ENCODE measurements around the gene ADPRH.
A peak's percentile ranks its signal among the peaks of the same experiment; 100 is the strongest.
"Not testable (repeated sequence)": the region's sequence is repeated elsewhere in the genome, so short reads cannot be mapped to it uniquely, and the experiment has no call there.

The ADPRH gene

DNA sequence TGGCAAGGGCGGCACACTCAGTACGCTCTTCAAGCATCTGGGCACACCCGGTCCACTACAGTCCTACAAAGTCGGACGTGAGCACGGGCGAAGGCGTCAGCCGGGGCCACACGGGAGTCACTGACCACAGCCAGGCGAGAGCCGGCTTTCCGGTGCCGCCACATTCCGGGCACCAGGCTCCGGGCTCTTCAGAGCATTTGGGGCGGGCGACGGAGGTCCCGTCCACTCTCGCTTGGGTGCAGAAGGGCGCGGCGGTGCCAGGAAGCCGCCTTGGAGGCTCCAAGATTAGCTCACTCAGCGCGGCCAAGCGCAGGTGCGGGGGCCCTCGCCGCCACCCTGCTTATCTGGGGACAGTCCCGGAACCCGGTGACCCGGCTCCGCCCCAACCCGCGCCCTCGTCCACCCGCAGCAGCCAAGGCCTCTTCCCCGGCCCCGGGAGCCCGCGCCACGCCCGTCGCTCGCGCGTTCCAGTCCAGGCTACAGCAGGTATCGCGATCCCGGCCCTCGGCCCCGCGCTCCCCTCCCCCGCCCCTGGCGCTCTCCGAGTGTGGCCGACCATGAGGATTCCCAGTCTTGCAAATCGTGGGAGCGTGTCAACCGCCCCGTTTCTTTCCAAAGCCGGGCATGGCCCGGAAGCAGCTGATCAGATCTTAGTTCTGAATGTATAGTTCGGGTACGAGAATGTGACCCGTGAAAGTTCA, at the start of gene ADPRH:
ADPRH (plus strand) TSS at position 127 of the 701 bp plus-strand sequence. CDS start 2,678 bp downstream, outside the sequence.
- peak; percentile 88 for DNase-seq

DNA sequence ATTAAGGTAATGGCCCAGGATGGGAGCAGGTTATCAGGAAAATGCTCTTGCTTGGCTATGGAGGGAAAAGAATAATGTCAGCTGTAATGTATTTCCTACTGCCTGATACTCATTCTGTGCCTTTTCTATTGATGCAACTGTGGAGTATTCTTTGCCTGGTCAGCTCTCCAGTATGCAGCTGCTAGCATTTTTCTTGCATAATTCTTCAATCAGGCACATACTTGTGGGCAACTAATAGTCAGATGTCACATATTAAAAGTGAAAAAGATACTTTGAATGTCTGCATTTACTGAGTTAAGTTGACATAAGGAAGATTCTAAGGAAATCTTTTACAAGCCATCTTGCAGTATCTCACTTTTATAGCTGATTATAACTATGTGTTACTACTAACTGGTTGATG, 49.4 kb upstream of the ADPRH start:
- DNase-seq = no peak

DNA sequence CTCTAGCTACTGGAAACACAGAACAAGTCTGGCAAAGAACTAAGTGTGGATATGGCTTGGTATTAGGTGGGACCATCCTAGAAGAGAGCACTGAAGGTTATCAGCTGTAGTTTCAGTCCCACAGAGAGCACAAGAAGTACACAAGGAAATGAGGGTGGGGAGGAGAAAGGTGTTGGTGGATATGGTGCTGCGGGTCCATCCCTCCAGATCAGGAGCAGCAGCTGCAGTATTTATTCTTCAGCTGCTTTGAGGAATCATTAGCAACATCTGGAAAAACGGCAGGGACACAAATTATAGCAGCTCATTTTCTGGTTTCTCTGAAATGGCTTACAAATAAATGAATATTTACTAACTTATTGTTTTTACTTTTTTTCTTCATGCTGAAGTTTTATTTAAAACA, 48.8 kb upstream of the ADPRH start:
- DNase-seq = no peak

DNA sequence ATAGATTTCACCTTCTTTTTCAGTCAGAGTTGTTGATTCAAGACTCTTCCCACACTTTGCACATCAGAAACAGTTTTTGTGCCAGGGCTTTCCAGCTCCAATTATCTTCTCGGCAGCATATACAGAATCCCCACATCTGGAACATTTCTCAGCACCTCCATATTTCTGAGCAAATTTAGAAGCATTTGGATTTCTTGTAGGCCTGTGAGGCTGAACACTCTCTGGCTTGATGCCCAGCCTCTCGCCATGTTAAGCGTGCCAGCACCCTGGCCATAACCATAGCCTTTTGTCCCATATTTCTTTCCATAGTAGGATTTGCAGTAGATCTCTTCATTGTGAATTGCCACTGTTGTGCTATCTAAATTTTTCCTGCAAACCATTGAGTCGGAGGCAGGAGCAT, 48.1 kb upstream of the ADPRH start:
- DNase-seq = no peak

DNA sequence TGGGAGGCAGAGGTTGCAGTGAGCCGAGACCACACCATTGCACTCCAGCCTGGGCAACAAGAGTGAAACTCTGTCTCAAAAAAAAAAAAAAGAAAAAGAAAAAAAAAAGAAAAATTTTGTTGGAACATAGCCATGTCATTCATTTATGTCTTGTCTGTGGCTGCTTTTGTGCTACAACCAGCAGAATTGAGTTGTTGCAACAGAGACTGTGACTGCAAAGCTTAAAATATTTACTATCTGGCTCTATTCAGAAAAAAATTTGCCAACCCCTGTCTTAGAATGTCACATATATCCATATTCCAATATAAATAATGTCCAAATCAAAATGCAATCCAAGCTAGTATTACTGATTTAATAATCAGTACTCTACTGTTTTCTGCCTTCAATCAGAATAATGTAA, 45.0 kb upstream of the ADPRH start:
- no peak for DNase-seq

DNA sequence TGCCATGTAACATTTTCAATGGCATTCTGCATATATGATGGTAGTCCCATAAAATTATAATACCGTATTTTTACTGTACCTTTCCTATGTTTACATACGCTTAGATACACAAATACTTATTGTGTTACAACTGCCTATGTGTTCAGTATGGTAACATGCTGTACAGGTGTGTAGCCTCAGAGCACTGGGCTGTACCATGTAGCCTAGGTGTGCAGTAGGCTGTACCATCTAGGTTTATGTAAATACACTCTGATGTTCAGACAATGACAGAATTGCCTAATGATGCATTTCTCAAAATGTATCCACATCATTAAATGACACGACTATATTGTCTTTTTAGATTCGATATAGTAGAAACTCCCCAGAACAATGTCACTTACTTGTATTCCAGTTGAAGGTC, 42.5 kb upstream of the ADPRH start:
- DNase-seq = no peak

DNA sequence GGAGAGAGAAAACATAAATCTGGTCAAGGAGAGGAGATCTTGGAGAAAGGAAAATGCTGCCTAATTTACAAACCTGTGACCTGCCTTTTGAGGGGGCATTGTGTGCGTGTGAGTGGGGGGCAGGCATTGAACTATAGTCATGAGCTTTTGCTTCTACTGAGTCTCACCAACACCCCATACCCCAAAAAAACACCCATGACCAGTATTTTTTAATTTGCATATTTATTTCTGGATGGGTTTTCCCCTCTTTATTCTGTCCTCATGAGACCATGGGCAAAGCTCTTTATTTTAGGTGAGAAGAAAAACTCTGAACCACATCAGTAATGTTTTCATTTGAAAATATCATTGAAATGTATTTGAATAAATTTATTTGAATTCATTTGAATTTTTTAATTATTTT, 40.5 kb upstream of the ADPRH start:
- DNase-seq = no peak

DNA sequence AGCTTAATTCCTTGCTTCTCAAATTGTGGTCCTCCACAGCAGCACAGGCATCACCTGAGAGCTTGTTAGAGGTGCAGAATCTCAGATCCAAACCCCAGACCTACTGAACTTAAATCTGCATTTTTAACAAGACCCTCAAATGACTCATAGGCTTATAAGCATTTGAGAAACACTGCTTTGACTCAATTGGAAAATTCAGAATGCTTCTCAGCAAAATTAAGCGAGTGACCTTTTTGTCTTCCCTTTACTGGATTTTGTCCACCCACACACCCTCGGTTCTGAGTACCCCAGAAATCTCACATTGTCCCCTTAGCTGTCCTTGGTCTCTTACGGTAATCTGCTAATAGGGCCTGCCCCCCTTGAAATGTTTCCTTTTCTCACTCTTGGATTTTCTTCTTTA, 37.7 kb upstream of the ADPRH start:
- no peak for DNase-seq

DNA sequence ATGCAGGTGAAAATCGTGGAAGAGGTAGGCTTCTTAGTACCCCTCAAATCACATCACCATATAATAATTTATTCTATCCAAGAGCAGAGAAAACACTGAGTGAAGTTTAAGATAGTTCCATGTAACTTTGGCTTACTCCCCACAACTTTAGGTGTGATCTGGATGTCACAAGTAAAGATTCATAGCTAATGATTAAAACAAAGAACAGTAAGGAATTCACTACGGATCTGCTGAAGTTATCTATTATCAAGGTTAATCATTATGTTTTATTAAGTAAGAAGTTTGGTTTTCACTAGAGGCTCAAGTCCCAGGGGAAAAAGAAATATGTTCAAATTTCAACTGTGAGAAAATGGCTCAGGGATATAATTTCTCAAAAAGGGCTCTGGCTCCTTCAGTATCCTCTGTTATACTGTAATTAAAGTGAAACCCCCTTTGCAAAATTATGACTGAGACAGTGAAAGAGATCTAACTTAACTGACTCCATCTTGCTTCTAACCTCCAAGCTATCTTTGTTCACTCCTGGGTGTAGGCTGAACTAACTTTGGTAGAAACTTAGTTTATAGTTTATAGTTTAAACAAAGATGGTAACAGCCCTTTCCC, 37.0 kb upstream of the ADPRH start:
- no peak for DNase-seq

DNA sequence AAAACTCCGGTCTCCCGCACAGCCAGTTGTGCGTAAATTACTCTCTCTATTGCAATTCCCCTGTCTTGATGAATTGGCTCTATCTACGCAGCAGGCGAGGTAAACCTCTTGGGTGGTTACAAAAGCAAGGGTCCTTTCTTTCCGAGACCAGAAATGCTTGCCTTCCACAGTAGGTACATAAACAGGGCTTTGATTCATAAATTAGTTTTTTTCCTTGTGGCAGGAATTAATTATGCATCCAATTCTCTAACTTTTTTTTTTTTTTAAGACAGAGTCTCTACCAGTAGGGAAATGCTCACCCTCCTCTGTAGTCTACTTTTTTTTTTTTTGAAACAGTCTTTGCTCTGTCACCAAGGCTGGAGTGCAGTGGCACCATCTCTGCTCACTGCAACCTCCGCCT, 36.1 kb upstream of the ADPRH start:
- DNase-seq = no peak

DNA sequence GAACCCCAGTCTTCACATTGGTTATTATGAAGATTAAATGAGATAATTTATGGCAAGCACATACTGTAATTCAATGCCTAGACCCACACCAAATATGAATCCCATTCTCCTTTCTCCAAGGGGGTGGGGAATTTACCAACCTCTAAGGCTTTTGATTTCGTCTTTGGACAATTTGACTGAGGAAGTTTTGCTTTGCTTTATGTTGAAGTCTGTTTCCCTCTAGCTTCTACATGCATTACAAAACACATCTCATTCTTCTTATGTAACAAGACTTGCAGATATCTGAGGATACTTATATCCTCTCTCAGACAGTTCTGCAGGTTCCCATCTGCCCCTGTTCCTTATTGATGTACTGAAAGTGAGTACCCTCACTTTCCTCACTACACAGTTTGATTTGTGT, 32.1 kb upstream of the ADPRH start:
- no peak for DNase-seq

DNA sequence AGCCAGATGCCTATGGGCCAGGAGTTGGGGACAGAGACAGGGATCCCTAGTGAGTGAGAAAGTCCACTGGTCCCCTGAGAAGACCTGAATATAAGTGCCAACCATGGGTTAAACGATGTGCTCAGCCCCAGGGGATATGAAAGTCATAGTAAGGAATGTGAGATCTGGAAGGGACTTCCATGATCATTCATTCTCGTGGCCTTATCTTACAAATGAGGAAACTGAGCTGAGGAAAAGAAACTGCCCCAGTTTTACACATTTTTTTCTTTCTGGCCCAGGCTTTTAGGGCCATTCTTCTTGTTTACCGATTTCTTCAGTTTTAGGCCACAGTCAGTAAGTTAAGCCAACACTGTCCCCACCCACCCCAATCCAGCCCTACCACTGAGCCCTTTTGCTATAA, 31.0 kb upstream of the ADPRH start:
- no peak for DNase-seq

DNA sequence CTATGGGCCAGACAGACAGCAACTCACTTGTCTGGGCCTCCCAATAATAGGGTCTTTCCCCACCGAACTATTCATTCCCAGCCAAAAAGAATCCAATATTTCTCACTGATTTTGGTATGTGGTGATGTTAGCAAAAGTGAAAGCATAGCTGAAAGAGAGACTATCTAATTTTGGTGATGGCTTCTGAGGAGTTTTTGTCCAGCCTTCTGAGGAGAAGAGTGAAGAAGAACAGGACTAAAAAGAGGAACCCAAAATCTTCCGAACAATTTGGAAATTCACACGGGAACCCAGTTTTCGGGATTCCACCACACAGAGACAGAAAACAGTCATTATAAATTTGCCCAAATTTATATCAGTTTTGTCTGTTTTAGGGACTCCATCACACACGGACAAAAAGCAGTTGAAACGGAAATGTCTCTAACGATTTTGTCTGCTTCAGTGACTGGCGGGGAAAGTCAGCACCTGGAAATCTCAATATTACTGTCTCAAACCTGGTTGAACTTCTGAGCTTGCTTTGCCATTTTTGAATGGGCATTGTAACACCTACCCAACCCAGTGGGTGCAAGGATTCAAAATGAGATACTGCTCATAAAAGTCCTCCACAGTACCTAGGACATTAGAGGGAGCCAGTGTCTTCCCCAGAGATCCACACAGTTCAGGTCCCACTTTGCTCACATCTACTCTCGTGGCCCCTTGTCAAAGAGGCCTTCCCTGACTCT, 28.9 kb upstream of the ADPRH start:
- DNase-seq = no peak

DNA sequence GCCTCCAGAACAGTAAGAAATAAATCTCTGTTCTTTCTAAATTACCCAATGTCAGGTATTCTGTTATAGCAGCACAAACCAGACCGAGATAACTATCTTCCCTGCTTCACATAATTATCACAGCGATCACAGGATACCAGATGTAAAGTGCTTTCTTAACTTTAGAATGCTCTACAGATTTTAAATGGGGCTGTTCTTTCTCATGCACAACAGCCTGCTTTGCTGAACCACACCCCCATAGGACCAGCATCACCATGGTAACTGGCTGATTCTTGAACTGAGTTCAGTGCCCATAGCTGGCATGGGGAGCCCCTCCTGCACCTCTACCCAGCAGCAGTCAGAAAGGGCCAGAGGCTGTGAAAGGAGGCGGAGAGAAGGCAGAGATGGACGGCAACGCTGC, 27.7 kb upstream of the ADPRH start:
- DNase-seq = no peak

DNA sequence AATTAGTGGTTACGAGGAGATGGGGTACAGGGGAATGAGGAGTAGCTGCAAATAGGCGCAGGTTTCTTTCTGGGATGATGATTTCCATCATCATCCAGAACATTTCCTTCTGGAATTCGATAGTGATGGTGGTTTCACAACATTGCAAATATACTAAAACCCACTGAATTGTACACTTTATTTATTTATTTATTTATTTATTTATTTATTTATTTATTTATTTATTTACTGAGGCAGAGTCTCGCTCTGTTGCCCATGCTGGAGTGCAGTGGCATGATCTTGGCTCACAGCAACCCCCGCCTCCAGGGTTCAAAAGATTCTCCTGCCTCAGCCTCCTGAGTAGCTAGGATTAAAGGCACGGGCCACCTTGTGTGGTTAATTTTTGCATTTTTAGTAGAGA, 26.4 kb upstream of the ADPRH start:
- not testable (repeated sequence) for DNase-seq

DNA sequence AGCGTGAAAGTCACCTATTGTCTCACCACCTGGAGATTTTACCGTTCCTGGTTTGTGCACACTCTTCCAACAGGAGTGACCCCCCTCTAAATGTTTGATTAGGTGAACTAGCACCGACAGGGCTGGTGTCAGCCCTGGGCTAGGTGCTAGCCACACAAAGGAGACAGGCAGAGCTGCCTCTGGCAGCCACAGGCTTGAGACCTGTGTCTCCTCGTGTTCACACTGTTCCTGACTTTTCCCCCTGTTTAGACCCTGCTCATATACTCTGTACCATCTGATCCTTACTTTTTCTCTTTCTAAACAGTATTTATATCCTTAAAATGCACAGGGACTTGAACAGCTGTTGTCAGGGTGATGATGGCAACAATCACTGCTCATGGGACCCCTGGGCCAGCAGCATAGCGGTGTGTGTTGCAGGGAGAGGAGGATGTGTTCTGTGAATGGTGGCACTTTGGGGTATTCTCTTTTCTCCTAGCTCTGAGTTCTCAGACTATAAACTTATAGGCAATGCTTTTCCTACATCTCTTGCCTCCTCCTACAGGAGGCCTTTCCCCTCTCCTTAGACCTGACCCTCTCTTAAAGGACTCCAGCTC, 25.4 kb upstream of the ADPRH start:
- DNase-seq = no peak

DNA sequence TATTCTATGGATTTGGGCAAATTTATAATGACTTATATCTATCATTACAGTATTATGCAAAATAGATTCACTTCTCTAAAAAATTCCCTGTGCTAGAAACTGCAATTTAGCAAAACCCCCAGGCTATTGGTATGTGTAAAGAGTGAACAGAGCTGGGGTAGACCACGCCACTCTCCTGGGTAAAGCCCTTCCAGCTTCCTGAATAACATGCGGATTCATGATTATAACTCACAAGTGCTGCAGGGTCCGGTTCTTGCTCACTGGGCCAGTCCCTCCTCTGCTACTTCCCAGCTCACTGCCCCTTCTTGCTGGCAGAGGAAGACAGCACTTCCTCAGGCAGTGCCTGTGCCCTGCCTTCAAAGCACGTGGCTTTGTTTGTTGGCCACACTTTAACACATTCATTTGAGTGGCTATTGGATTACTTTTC, 24.0 kb upstream of the ADPRH start:
- no peak for DNase-seq

DNA sequence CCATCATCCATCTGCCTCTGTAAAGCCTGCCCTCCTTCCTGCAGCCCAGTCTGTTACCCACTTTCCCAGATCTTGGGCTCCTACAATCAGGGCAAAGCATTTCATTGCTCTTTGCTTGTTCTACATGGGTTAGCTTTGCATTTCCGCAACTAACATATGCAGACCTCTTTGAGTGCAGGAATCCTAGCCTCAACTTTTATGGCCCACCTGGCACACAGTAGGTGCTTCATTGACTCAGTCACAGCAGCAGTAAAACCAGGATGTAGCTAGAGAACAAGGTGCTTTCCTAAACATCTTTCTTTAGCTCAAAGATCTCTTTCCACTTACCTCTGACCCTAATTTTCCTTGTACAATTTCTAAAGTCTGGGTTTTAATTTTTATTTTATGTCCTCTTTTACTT, 23.4 kb upstream of the ADPRH start:
- DNase-seq = no peak

DNA sequence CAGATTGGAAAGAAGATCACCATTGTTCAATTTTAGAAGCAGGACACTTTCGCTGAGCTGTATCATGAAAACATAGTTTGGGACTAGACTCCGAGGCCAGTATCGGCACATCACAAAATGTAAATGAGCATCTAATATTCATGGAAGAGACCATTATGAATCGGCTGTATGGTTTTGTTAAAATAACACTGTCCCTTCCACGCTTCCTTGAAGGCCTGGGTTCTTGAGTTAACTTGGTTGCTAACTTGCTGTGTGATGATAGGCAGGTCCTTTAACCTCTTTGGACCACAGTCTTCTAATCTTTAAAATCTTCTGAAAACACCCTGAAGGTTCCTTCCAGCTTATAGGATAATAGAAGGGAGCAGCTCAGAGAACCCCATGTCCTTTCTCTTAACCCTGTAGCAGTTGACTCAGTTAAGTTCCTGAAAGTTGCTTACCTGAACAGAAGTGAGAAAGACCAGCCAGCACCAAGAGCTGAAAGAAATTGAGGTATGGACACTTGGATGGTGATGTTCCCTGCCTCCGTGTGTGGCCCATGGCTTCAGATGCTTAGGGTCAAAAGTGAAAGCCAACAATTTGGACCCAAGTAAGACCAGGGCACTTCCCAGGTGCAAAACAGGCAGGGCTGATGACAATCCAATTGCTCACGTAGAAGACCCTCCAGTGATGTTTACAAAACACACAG, 22.0 kb upstream of the ADPRH start:
- no peak for DNase-seq

DNA sequence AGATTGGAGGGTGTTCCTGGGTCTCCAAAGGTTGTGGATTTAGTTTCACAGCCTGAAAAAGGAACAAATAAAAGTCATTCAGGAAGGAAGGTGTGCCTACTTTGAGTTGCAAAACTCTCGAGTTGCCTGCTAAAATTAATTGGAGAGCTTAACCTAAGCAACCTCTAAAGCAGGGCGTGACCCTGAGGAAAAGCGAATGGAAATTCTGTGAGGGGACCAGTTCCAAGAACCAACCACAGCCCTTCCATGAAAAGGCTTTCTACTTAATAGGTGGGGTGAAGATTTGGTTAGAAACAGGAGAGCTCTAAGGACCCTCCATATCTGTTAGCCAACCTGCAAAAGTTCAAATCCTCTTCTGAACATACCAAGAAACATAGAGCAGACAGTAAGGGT, 21.4 kb upstream of the ADPRH start:
- no peak for DNase-seq

DNA sequence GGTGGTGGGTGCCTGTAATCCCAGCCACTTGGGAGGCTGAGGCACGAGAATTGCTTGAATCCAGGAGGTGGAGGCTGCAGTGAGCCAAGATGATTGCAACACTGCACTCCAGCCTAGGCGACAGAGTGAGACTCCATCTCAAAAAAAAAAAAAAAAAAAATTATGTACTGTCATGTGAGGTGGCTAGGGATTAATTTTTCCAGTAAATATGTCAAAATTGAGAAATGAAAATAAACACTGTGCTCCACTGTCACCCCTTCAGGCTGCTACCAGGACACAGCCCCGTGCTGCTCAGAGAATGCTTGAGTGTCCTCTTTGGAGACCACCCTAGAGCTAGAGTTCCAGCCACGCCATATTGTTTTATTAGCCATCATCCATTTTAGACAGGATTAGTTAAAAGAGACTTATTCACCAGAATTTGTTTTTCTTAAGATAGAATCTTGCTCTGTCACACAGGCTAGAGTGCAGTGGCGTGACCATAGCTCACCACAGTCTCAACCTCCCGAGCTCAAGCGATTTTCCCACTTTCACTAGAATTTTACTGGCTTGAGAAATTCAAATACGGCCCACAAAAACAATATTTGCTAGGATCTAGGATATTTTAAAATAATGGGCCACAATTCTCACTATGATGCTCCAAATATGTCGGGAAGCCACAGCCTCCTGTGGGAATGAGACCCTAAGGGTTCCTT, 20.5 kb upstream of the ADPRH start:
- no peak for DNase-seq

DNA sequence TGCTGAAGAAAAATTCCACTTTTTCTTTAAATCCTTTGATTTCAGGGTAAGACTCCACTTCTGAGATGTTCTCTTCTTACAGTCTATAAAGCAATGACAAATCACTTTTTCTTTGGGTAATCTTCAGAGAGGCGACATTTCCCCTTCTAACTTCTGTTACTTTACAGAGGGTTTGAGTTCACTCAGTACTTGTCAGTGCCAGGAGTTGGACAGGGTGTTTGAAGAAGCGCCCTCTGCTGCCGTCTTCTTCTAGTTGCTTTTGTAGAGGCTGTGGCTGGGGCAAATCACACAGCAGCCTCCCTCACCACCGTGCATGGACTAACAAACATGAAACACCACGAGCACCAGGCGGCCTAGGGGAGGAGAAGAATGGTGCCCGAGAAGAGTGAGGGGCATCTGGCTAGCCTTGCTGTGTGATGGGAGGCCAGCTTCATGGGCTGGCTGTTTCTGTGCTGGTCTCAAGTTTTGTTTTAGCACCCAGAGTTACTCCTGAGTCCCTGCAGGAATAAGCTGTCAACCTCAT, 19.8 kb upstream of the ADPRH start, which contains the start of gene CD80:
CD80 (minus strand) TSS at position 174 of the 523 bp plus-strand sequence. CDS start 1,886 bp downstream, outside the sequence.
- no peak for DNase-seq

Measured in femur (tissue), 1 donor.